K562 (cell line): ENCODE data around the gene COG3. TPM values are rescaled to one million over a fixed set of nuclear protein-coding genes. Genes with fewer than 3 reads are reported as not detected.

Source experiments
- ATAC-seq: fragments of 200-7000 bp; cut with Tn5 transposase; 3 replicates; pipeline ENCODE4 v1.9.1; 2020; ENCODE audit warnings: moderate library complexity
- BruUV-seq: library from RNA; stranded (reverse); fragments of 400-500 nt; replicated peaks from 2 replicates; lab custom pipeline; 2021; lab: Mats Ljungman, UMichigan
- CTCF ChIA-PET: fragments of 300-600 bp; formaldehyde crosslinking; extraction: SDS; loops from one replicate; lab custom pipeline; 2021; ENCODE audit warnings: low intra/inter-chr PET ratio; lab: Yijun Ruan, JAX
- POLR2A ChIA-PET: fragments of 300-600, 350-650 bp; sonication (Branson Sonifier 250); formaldehyde crosslinking; extraction: SDS; loops from one replicate; lab custom pipeline; 2021; ENCODE audit warnings: antibody characterized with exemption, inconsistent platforms; lab: Yijun Ruan, JAX
- DNase-seq, 4 experiments: peaks; one replicate each; pipeline versions ENCODE4 v3.0.0 to v3.0.0-alpha.2; 2011 to 2018; ENCODE audit warnings: low spot score in 3 of 4, mixed read lengths in 3 of 4; ENCODE audit errors: extremely low read depth in 1 of 4
- FAIRE-seq: peaks from 2 replicates; lab custom pipeline; 2011; peaks lifted over from hg19 to GRCh38; lab: Jason Lieb, UNC
- H2AFZ ChIP-seq: 2 replicates; pipeline ENCODE4 v1.6.0; 2011; ENCODE audit warnings: low read depth, low read length, control low read depth, inconsistent platforms
- H3K27ac ChIP-seq: fragments of 200-600 bp; 3 replicates; pipeline ENCODE4 v1.8.0; 2011; ENCODE audit warnings: low read depth, mild to moderate bottlenecking, control low read depth, inconsistent platforms, low read length, moderate library complexity, mixed read lengths; ENCODE audit errors: extremely low read depth
- H3K27me3 ChIP-seq, 2 experiments: fragments of 300-600 bp in 1 of 2; 2 replicates in 1 of 2; 3 replicates in 1 of 2; pipeline versions ENCODE4 v1.6.0 to v1.8.0; 2011; ENCODE audit warnings: inconsistent platforms in 2 of 2, low read length in 2 of 2, mild to moderate bottlenecking in 1 of 2, mixed read lengths in 1 of 2, moderate library complexity in 1 of 2; ENCODE audit not compliant: control insufficient read depth in 2 of 2, insufficient read depth in 2 of 2
- H3K36me3 ChIP-seq: fragments of 300-600 bp; 3 replicates; pipeline ENCODE4 v1.8.0; 2011; ENCODE audit warnings: mild to moderate bottlenecking, low read length, inconsistent platforms; ENCODE audit not compliant: control insufficient read depth, insufficient read depth
- H3K4me1 ChIP-seq, 2 experiments: fragments of 200-600 bp in 1 of 2; replicated peaks in 1 of 2; 2 replicates in 1 of 2; 3 replicates in 1 of 2; pipeline versions ENCODE4 v1.5.1 to v1.8.0; 2011; ENCODE audit warnings: inconsistent platforms in 2 of 2, low read length in 2 of 2, mild to moderate bottlenecking in 1 of 2, mixed read lengths in 1 of 2, moderate library complexity in 1 of 2; ENCODE audit not compliant: control insufficient read depth in 2 of 2, insufficient read depth in 2 of 2
- H3K4me2 ChIP-seq: 2 replicates; pipeline ENCODE4 v1.6.1; 2011; ENCODE audit warnings: low read length, control low read depth, inconsistent platforms, mixed read lengths; ENCODE audit not compliant: insufficient read depth
- H3K4me3 ChIP-seq: fragments of 200-600 bp; sonication (generic), shearing (Covaris generic); 2 replicates; pipeline ENCODE4 v1.5.1; 2016; ENCODE audit warnings: control low read depth, inconsistent platforms
- H3K79me2 ChIP-seq: fragments of 200-600 bp; 3 replicates; pipeline ENCODE4 v1.8.0; 2011; ENCODE audit warnings: low read length, inconsistent platforms; ENCODE audit not compliant: control insufficient read depth, insufficient read depth
- H3K9ac ChIP-seq, 2 experiments: 2 replicates each; pipeline versions ENCODE4 v1.6.0 to v1.6.1; 2011; ENCODE audit warnings: low read depth in 2 of 2, low read length in 2 of 2, control low read depth in 1 of 2, inconsistent platforms in 1 of 2, mild to moderate bottlenecking in 1 of 2, mixed read lengths in 1 of 2; ENCODE audit not compliant: insufficient read depth in 1 of 2
- H3K9me1 ChIP-seq: one replicate; pipeline ENCODE4 v1.6.0; 2011; ENCODE audit warnings: inconsistent platforms, mild to moderate bottlenecking, low read length, moderate library complexity; ENCODE audit not compliant: control insufficient read depth, insufficient read depth
- H3K9me3 ChIP-seq: replicated peaks from 2 replicates; pipeline ENCODE4 v1.5.1; 2011; ENCODE audit warnings: low read depth, low read length, inconsistent platforms; ENCODE audit not compliant: control insufficient read depth, insufficient read depth
- H4K20me1 ChIP-seq: replicated peaks from 2 replicates; pipeline ENCODE4 v1.6.1; 2011; ENCODE audit warnings: low read length, inconsistent platforms, mixed read lengths; ENCODE audit not compliant: control insufficient read depth, insufficient read depth
- CBX2 ChIP-seq: fragments of 200-600 bp; sonication (generic); IDR thresholded peaks from one replicate; pipeline ENCODE4 v1.6.1; 2012; ENCODE audit warnings: mild to moderate bottlenecking, low read length, inconsistent platforms; ENCODE audit not compliant: insufficient read depth, poor library complexity, severe bottlenecking
- ELF4 ChIP-seq: fragments of 450-650 bp; formaldehyde crosslinking; IDR thresholded peaks from 2 replicates; pipeline ENCODE4 v1.4.0; 2022; ENCODE audit warnings: missing genetic modification characterization
- ESRRB ChIP-seq: fragments of 250-450 bp; sonication (Bioruptor Pico); IDR thresholded peaks from 2 replicates; pipeline ENCODE4 v1.5.0; 2020; ENCODE audit warnings: mild to moderate bottlenecking, moderate library complexity, borderline replicate concordance
- MAFK ChIP-seq: IDR thresholded peaks from 2 replicates; pipeline ENCODE4 v1.6.1; 2011; ENCODE audit warnings: low read length, improper control_type of control experiment
- PHF21A ChIP-seq: fragments of 450-650 bp; IDR thresholded peaks from 2 replicates; pipeline ENCODE4 v1.6.1; 2017; ENCODE audit warnings: low read depth, borderline replicate concordance
- SREBF1 ChIP-seq: fragments of 150-350 bp; IDR thresholded peaks from 2 replicates; pipeline ENCODE4 v1.6.1; 2014; ENCODE audit warnings: antibody characterized with exemption, low read depth, low read length, borderline replicate concordance
- WGBS: fragments of 100-300 bp; shearing (Covaris generic); methylation state at CpG from one replicate; pipeline ENCODE4 v1.1.6; 2016; ENCODE audit warnings: low coverage, mixed read lengths; ENCODE audit not compliant: insufficient coverage; ENCODE audit errors: missing lambda C conversion rate; 5-methylcytosine and 5-hydroxymethylcytosine counted together
- in situ Hi-C: fragments of 300-500 bp; cut with MboI; formaldehyde crosslinking; loops from 4 replicates; pipeline ENCODE4 v1.15.0; 2018; ENCODE audit warnings: inconsistent platforms, mixed read lengths
- intact Hi-C: fragments of 100-400 bp; cut with micrococcal nuclease; formaldehyde crosslinking; loops from 2 replicates; pipeline ENCODE4 v1.14.2; 2022
- polyA plus RNA-seq, 8 experiments: library from polyadenylated mRNA; depleted of rRNA in 4 of 8; stranded (reverse) in 5 of 8; unstranded in 3 of 8; fragments of >200 nt; fragmentation: Nextera tagmentation in 2 of 8; fragmentation: Illumina TruSeq in 1 of 8; extraction: Ambion mirVana in 2 of 8; extraction: Trizol in 1 of 8; gene quantifications; 2 replicates each; pipeline versions ENCODE4 v1.2.1 to v1.2.3, GENCODE V29; 2011 to 2014; ENCODE audit warnings: inconsistent platforms in 1 of 8, missing spikeins in 1 of 8
- total RNA-seq, 7 experiments: library from RNA; depleted of rRNA in 6 of 7; stranded (reverse); fragments of >200 nt in 6 of 7; fragmentation: Illumina TruSeq in 2 of 7; extraction: Trizol in 2 of 7; gene quantifications; 2 replicates each; pipeline versions ENCODE4 v1.2.1 to v1.2.3, GENCODE V29; 2011 to 2021; ENCODE audit warnings: low replicate concordance in 1 of 7
- TF ChIP-seq, protein P1 (sequence below): fragments of 450-650 bp; IDR thresholded peaks from 2 replicates; pipeline ENCODE4 v1.6.1; 2016; ENCODE audit warnings: borderline replicate concordance
- TF ChIP-seq, protein P2 (sequence below): fragments of 200-800 bp; sonication (Bioruptor generic); IDR thresholded peaks from 2 replicates; pipeline ENCODE4 v1.6.1; 2017; ENCODE audit warnings: missing genetic modification characterization, missing compliant biosample characterization
- TF ChIP-seq, protein P3 (sequence below), 2 experiments: IDR thresholded peaks; 2 replicates each; pipeline ENCODE4 v1.6.1; 2011; ENCODE audit warnings: borderline replicate concordance in 1 of 2, control low read depth in 1 of 2, low read depth in 1 of 2, low read length in 1 of 2, mild to moderate bottlenecking in 1 of 2, mixed read lengths in 1 of 2, moderate library complexity in 1 of 2; ENCODE audit not compliant: insufficient read depth in 1 of 2, insufficient read length in 1 of 2, poor library complexity in 1 of 2, severe bottlenecking in 1 of 2; ENCODE audit errors: extremely low read depth in 1 of 2
- TF ChIP-seq, protein P4 (sequence below): sonication (generic); formaldehyde crosslinking; IDR thresholded peaks from 2 replicates; pipeline ENCODE4 v1.8.0; 2022; ENCODE audit warnings: mild to moderate bottlenecking, missing genetic modification reagents

Gene COG3
- total and polyA plus RNA-seq, 9 of the 15 experiments (the other 6 are each of a cell fraction or from before 2014, with no cell fraction given): 3.9 to 22.9 (median 14.5) TPM

DNA sequence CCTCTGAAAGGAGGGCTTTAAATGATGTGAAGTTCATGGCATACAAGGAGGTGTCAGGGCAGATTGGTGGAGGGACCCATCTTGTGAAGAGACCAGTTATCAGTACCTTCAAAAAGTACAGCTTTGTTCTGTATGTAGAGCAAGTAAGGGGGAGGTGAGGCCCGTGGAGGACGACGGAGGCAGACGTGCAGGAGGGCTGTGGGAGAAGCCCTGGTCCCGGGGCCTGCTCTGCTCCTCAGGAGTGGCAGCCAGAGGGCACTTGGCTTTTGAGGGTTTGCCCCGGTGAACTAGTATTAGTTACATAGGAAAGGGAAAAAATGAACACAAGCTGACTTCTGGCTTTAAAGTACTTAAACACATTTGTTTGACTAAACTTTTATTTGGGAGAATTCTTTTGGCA is 42.1 kb downstream of the COG3 start:
- DNase-seq (no peak), FAIRE-seq (no peak), ATAC-seq (no peak)
- 81% methylated on average over 6 of the region's 6 CpGs for WGBS
- intact Hi-C loops: no loop called here
- Histone ChIP-seq H3K4me3 (no peak overlapping the region), H3K27ac (no peak overlapping the region), H3K27me3 (no peaks in the 10 kb centered on the region), H3K9me3 (no peaks in the 10 kb centered on the region), H3K9me1 (no peaks in the 10 kb centered on the region), H4K20me1 (no peaks in the 10 kb centered on the region), H3K36me3 (peaks cover 43% of the 10 kb centered on the region), H3K4me2 (no peak overlapping the region), H3K79me2 (no peaks in the 10 kb centered on the region), H2AFZ (no peak overlapping the region), H3K4me1 (no peaks in the 10 kb centered on the region), H3K9ac (no peak overlapping the region)
- TF ChIP-seq MAFK: no peak
- no peak for TF ChIP-seq SREBF1
- TF ChIP-seq ESRRB: no peak
- TF ChIP-seq PHF21A: no peak
- TF ChIP-seq ELF4 (CRISPR knock-in tag): no peak
- TF ChIP-seq CBX2: no peak
- TF ChIP-seq, protein P1, sequence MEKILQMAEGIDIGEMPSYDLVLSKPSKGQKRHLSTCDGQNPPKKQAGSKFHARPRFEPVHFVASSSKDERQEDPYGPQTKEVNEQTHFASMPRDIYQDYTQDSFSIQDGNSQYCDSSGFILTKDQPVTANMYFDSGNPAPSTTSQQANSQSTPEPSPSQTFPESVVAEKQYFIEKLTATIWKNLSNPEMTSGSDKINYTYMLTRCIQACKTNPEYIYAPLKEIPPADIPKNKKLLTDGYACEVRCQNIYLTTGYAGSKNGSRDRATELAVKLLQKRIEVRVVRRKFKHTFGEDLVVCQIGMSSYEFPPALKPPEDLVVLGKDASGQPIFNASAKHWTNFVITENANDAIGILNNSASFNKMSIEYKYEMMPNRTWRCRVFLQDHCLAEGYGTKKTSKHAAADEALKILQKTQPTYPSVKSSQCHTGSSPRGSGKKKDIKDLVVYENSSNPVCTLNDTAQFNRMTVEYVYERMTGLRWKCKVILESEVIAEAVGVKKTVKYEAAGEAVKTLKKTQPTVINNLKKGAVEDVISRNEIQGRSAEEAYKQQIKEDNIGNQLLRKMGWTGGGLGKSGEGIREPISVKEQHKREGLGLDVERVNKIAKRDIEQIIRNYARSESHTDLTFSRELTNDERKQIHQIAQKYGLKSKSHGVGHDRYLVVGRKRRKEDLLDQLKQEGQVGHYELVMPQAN: no peak
- TF ChIP-seq, protein P2, sequence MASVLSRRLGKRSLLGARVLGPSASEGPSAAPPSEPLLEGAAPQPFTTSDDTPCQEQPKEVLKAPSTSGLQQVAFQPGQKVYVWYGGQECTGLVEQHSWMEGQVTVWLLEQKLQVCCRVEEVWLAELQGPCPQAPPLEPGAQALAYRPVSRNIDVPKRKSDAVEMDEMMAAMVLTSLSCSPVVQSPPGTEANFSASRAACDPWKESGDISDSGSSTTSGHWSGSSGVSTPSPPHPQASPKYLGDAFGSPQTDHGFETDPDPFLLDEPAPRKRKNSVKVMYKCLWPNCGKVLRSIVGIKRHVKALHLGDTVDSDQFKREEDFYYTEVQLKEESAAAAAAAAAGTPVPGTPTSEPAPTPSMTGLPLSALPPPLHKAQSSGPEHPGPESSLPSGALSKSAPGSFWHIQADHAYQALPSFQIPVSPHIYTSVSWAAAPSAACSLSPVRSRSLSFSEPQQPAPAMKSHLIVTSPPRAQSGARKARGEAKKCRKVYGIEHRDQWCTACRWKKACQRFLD (CRISPR knock-in tag): no peak
- TF ChIP-seq, protein P3, sequence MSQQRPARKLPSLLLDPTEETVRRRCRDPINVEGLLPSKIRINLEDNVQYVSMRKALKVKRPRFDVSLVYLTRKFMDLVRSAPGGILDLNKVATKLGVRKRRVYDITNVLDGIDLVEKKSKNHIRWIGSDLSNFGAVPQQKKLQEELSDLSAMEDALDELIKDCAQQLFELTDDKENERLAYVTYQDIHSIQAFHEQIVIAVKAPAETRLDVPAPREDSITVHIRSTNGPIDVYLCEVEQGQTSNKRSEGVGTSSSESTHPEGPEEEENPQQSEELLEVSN (IDR thresholded peaks at IDR 0.05; ENCODE audit: borderline replicate concordance in 1 of 2, extremely low read depth in 1 of 2, insufficient read depth in 1 of 2, insufficient read length in 1 of 2, low read depth in 1 of 2, low read length in 1 of 2, poor library complexity in 1 of 2, severe bottlenecking in 1 of 2): no peak
- TF ChIP-seq, protein P4, sequence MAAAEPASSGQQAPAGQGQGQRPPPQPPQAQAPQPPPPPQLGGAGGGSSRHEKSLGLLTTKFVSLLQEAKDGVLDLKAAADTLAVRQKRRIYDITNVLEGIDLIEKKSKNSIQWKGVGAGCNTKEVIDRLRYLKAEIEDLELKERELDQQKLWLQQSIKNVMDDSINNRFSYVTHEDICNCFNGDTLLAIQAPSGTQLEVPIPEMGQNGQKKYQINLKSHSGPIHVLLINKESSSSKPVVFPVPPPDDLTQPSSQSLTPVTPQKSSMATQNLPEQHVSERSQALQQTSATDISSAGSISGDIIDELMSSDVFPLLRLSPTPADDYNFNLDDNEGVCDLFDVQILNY (CRISPR knock-in tag): no peak
- in situ Hi-C loops: no loop called here
- ChIA-PET CTCF (no interaction called here), POLR2A (interaction anchor here (0.8 kb wide), 1 partner anchor 29 kb away, joined by 3 read pairs; no protein-coding TSS in a partner anchor)
- no TSS peak for BruUV-seq
